Endothelial cell (in vitro differentiated cells): ENCODE results near the gene AK8. TPM values are rescaled to one million over a fixed set of nuclear protein-coding genes. Genes with fewer than 3 reads are reported as not detected.

Source experiments
- DNase-seq: peaks from one replicate; pipeline ENCODE4 v3.0.0; 2021; ENCODE audit warnings: low spot score
- H3K27ac Mint-ChIP-seq: one replicate; pipeline ENCODE4 v1.8.0; 2021; ENCODE audit warnings: mixed read lengths, inconsistent platforms; ENCODE audit not compliant: unreplicated experiment
- H3K27me3 Mint-ChIP-seq: one replicate; pipeline ENCODE4 v1.8.0; 2021; ENCODE audit warnings: mild to moderate bottlenecking, moderate library complexity, mixed read lengths, inconsistent platforms; ENCODE audit not compliant: unreplicated experiment
- H3K36me3 Mint-ChIP-seq: one replicate; pipeline ENCODE4 v1.8.0; 2021; ENCODE audit warnings: mild to moderate bottlenecking, low read depth, mixed read lengths, inconsistent platforms; ENCODE audit not compliant: unreplicated experiment
- H3K4me1 Mint-ChIP-seq: one replicate; pipeline ENCODE4 v1.8.0; 2021; ENCODE audit warnings: mild to moderate bottlenecking, mixed read lengths, inconsistent platforms; ENCODE audit not compliant: unreplicated experiment
- H3K4me3 Mint-ChIP-seq: one replicate; pipeline ENCODE4 v1.8.0; 2021; ENCODE audit warnings: mild to moderate bottlenecking, mixed read lengths, inconsistent platforms; ENCODE audit not compliant: unreplicated experiment
- H3K9me3 Mint-ChIP-seq: one replicate; pipeline ENCODE4 v1.8.0; 2021; ENCODE audit warnings: mixed read lengths, inconsistent platforms; ENCODE audit not compliant: unreplicated experiment
- total RNA-seq: library from RNA; stranded (reverse); fragmentation: NEBNext Ultra II Directional; extraction: Animal tissue kit (Norgen Biotek cat#: 25700); gene quantifications from one replicate; pipeline ENCODE4 v1.2.1, GENCODE V29; 2021; ENCODE audit not compliant: unreplicated experiment
- TF ChIP-seq, protein P1 (sequence below): fragments of 200-600 bp; sonication (generic); IDR thresholded peaks from one replicate; pipeline ENCODE4 v1.5.0; 2021; ENCODE audit warnings: antibody characterized with exemption; ENCODE audit not compliant: unreplicated experiment

Gene AK8
- total RNA-seq, 1 donor from 2014 or later, result 2.0 TPM

DNA sequence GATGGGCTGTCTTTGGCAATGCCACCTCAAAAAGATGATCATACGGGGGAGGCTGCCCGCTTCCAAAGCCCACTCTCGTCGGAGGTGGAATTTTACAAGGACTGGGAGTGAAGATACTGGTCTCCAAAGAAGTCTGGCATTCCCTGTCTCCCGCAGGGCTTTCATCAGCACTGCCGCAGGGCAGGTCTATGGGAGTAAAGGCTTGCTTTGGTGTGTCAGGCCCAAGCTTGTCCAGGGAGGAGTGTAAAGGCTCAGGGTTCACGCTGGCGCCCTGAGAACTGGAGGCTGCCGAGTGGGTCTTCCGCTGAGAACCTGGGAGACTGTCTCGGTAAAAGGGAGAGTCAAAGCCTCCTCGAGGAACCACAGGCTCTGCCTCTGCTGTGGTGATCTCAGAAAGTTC lies 27.6 kb upstream of the AK8 start:
- TF ChIP-seq, protein P1, sequence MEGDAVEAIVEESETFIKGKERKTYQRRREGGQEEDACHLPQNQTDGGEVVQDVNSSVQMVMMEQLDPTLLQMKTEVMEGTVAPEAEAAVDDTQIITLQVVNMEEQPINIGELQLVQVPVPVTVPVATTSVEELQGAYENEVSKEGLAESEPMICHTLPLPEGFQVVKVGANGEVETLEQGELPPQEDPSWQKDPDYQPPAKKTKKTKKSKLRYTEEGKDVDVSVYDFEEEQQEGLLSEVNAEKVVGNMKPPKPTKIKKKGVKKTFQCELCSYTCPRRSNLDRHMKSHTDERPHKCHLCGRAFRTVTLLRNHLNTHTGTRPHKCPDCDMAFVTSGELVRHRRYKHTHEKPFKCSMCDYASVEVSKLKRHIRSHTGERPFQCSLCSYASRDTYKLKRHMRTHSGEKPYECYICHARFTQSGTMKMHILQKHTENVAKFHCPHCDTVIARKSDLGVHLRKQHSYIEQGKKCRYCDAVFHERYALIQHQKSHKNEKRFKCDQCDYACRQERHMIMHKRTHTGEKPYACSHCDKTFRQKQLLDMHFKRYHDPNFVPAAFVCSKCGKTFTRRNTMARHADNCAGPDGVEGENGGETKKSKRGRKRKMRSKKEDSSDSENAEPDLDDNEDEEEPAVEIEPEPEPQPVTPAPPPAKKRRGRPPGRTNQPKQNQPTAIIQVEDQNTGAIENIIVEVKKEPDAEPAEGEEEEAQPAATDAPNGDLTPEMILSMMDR, result no peak
- H3K4me3 Mint-ChIP-seq, result peak overlapping the region; percentile 67
- H3K4me1 Mint-ChIP-seq, result peaks cover 2% of the 10 kb centered on the region
- DNase-seq, result no peak
- H3K36me3 Mint-ChIP-seq, result peaks cover 32% of the 10 kb centered on the region
- H3K27me3 Mint-ChIP-seq, result no peaks in the 10 kb centered on the region
- no peak overlapping the region for H3K27ac Mint-ChIP-seq
- H3K9me3 Mint-ChIP-seq, result no peaks in the 10 kb centered on the region

DNA sequence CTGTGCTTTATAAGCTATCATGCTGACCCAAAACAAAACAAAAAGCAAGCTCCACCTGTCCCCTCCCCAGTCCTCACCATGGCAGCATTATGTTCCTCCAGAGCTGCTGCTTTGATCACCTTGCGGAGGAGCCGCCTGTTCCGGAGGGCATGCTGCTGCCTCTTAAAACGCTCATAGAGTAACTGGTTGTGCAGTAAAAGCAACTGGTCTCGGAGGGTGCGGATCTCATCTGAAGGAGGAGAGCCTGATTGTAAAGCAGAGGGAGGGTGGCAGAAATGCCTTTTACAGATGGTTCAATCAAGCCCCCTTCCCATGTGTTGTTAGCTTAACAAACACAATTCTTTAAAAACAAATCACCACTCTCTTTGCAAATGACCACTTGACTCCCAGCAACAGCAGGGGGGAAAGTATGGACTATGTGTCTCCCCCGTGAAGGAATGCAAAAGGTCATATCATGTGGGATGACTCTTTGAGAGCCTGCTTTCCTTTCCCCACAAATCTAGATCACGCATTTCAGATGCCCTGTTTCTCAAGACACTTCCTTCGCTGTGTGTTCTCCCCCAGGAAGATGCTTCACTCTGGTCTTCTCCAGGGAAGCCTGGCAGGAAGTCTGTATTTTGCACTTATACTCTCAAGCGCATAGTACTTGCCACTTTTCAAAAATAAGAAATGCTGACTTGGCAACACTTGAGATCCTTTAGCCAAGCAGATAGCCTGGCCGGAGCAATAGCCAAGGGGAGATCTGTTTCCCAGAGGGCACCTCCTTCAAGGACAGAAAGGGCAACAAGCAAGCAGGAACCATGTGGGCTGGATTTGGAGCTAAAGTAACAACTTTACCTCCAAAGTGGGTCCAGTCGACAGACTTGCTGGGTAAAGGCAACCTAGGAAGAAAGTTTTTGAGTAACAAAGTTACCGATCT lies 25.7 kb upstream of the AK8 start:
- no peak overlapping the region for H3K27ac Mint-ChIP-seq
- H3K27me3 Mint-ChIP-seq, result peaks cover 2% of the 10 kb centered on the region
- H3K4me1 Mint-ChIP-seq, result peaks cover 2% of the 10 kb centered on the region
- H3K4me3 Mint-ChIP-seq, result no peak overlapping the region
- H3K36me3 Mint-ChIP-seq, result peaks cover 32% of the 10 kb centered on the region
- H3K9me3 Mint-ChIP-seq, result no peaks in the 10 kb centered on the region
- TF ChIP-seq, protein P1, result no peak
- DNase-seq, result no peak

DNA sequence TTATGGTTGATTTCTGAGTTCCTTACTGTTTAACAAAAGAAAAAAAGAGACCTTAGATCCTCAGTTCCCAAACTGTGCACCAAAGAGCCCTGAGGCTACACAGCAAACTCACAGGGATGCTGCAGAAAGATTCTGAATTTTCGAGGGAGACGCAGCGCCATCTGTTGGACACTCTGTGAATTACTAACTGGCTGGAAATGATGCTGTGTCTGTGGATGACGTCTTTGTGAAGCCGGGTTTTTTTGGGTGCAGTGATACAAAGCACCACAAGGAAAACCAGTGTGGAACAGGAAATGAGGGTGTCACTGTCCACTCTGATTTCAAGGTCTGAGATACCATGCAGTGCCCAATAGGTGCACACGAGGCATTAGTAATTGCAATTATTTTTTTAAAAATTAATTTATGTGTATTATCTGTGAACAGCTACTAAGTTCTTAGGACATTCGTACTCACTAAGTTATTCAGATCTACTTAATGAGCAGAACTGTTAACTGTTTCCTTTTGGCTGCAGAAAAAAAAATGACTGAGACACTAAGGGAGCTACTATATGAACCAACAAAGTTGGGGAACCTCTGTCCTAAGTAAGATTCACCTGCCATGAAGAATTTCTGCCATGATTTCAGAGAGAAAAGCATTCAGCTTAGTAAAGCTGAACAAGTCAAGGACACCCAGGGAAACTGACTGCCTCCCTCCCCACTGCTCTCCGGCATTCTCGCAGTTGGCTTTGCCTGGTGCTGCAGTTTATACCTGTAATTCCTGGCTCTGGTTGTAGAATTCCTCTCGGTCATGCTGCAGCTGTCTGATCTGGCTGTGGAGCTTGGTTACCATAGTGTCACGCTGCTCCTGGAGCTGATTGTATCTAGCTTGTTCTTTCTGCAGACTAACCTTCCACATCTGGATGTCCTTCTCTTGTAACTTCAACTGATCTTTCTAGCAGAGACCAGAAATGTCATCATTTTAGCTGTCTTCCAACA lies 24.1 kb upstream of the AK8 start:
- peaks cover 40% of the 10 kb centered on the region for H3K36me3 Mint-ChIP-seq
- H3K4me3 Mint-ChIP-seq, result no peak overlapping the region
- peak overlapping the region; percentile 15 for H3K27ac Mint-ChIP-seq
- H3K4me1 Mint-ChIP-seq, result peaks cover 2% of the 10 kb centered on the region
- peak; percentile 85 for DNase-seq
- no peaks in the 10 kb centered on the region for H3K9me3 Mint-ChIP-seq
- TF ChIP-seq, protein P1, result peak; percentile 99
- peaks cover 2% of the 10 kb centered on the region for H3K27me3 Mint-ChIP-seq

DNA sequence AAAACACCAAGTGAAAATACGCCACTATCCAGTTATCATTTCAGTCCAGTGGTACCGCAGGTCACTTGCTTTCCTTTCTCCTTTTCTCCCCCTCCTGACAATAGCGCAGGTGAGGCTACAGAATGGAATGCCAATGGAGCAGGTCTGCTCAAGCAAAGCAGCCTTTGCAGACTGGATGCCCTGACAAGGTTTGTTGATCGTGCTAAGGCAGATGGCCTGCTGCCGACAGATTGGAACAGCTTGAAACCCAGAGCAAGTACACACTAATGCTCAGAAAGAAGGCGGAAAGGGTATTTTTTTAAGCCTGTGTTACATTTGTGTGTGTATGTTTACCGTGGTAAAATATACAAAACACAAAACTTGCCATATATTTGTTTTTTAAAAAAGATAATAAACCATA lies 20.0 kb upstream of the AK8 start:
- Mint-ChIP-seq H3K4me3 (no peak overlapping the region), H3K27me3 (peaks cover 2% of the 10 kb centered on the region), H3K27ac (no peak overlapping the region), H3K9me3 (no peaks in the 10 kb centered on the region), H3K36me3 (peaks cover 56% of the 10 kb centered on the region), H3K4me1 (peaks cover 4% of the 10 kb centered on the region)
- TF ChIP-seq, protein P1, result no peak
- no peak for DNase-seq
